NOMO-1 treated with DMSO at 0.1 percent for 48 hours (cell line): ENCODE measurements around the gene CELA1.
A peak's percentile ranks its signal among the peaks of the same experiment; 100 is the strongest.

ENCODE experiments used
- DNase-seq: peaks from one replicate; lab custom pipeline; 2025; ENCODE audit not compliant: unreplicated experiment; lab: John Stamatoyannopoulos, UW

The CELA1 gene

DNA sequence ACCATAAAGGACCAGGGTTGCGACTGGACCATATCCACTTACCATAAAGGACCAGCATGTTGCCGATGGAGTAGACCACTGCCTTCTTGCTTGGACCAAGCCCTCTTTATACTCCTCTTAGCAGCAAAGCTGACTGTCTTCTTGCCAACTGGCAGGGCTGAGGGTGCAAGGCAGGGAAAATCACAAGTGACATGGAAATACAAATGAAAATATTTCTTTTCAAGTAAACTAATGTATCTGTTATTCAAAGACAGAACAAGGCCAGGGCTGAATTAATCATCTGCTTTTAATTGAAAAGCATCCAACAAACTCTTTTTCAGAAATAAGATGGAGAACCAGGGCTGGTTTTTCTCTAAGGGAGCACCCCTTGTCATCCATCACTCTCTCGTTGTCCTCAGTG, at the start of gene CELA1:
CELA1 (minus strand) TSS at position 99 of the 400 bp plus-strand sequence; CDS start at position 58, 41 bp downstream.
- DNase-seq: no peak

DNA sequence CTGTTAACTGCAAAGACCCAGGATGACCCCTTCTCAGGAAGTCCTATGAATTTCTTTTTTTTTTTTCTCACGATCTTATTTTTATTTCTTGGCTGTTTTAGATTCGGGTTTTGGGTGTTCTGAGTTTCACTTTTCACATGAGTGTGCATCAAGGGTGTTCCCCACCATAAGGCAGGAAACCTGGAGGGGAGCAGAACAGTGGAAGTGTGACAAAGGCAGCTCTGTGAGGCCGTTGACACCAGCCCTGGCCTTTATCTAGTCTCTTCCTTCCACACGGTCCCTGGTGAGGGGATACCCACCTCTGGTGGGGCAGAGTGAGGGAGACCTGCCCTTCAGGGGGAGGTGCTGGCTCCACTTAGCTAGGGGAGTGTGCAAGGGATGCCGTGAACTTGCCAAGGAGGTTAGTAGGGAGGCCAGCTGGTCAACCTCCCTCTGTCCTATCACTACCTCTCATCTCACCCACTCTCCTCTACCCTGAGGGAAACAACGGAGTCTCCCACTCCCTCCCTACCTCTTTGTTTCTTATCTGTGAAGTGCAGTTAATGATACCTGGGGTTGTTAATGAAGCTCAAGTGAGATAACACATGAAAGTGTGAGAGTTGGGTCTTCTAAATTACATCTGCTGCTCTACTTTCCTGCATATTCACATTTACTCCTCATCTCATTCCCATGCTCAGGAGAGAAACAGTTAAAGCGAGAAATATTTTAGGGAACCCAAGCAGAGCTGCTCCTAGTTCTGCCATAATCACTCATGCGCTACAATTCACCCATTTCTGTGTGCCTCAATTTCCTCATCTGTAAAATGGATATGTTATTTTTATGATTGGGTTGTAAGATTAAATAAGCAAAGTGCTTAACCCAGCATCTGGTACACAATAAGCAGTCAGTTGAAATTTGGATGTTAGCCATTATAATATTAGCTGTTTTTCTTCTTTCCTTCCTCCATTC, 49.1 kb upstream of the CELA1 start:
- no peak for DNase-seq

DNA sequence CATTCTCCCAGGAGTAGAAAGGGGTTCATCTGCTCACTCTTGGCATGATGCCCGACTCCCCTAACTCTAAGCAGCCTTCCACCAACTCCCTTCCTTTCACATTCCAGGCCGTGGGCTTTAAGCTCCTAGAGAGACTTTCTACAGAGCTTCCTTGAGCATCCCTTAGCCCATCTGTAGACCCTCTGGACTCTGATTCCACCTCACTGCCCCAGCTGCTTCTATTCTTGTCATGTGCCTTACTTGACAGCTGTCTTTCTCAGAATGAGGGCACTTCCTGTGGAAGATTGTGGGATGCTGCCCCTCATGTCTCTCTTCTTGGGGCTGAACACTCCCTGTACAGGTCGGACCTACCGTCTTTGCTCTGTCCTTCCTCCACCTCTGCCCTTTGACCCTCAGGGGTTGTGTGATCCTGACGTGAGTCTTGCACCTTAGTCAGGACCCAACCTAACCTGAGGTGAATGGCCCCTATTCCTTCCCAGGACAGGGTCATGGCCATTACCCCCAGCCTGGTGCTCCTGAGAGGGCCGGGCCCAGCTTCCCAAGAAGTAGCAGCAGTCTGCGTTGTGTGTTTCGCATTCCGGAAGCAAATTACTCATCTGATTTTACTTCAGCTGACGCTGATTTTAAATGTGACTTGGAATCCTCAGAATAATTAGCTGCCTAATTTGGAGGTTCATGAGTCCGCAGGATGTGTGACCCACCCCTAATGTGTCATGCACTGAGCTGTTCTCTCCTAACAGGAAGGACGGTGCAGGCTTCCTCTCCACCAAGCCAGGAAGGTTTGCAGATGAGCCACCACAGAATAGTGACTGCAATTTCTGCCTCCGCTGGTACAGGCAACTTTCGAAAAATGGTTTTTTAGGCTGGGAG, 47.4 kb upstream of the CELA1 start:
- DNase-seq: peak; percentile 77

DNA sequence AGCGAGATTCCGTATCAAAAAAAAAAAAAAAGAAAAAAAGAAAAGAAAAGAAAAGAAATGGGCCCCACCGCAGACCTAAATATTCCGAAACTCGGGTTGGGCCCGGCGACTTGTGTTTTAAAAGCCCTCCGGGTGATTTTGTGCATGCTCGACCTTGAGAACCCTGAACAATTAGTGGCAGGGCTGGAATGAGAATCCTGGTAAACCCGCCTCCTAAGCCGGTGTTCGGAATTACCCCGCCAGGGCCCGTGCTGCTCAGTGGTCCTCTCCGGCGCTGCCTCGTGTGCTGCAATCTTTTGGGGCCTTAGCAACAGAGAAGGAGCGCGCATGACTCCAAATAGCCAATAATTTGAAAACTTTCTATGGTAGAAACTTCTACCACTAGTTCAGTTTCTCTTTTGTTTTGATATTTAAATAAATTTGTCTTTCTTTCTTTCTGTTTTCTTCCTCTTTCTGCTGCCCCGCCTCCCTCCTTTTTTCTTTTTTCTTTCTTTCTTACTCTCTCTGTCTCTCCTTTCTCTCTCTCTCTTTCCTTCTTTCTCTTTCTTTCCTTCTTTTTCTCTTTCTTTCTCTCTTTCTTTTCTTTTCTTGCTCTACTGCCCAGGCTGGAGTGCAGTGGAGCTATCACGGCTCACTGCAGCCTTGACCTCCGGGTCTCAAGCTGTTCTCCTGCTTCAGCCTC, 46.2 kb upstream of the CELA1 start:
- peak; percentile 28 for DNase-seq

DNA sequence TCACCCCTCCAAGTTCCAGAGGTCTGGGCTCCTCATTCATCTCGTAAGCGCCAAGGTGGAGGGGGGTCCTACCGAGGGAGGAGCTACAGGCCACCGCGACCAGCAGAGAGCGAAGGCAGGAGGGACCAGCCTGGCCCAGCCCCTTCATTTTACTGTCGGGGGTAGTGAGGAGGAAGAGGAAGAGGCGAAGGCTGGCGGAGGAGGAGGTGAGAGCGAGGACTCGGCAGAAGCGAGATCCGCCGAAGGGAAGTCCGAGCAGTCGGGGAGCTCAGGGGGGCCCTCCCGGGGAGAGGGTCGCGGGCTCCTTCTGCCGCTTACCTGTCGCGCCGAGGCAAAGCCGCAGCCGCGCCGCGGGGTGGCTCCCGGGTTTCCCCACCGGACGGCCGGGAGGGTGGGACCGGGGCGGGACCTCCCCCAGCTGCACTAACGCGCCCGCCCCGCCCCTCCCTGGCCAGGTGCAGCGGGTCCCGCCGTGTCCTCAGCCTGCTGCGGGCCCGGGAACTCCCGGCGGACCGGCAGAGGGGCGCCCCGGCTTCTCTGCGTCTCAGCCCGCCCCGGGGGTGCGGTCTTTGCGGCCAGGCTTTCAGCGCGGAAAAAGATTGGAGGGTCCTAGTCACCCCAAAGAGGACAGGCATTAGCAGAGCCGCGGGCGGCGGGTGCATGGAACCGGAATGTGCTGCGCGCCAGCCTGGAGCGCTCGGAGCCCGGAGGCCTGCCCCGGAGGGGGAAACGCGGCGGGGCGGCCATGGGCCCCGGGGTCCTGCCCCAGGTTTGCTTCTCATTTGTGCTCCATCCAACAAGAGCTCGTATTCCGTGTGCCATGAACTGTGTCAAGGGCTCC, 45.0 kb upstream of the CELA1 start, which contains the start of gene GALNT6:
GALNT6 (minus strand) TSS at position 124 of the 841 bp plus-strand sequence. CDS start 11,625 bp downstream, outside the sequence.
- peak; percentile 58 for DNase-seq

DNA sequence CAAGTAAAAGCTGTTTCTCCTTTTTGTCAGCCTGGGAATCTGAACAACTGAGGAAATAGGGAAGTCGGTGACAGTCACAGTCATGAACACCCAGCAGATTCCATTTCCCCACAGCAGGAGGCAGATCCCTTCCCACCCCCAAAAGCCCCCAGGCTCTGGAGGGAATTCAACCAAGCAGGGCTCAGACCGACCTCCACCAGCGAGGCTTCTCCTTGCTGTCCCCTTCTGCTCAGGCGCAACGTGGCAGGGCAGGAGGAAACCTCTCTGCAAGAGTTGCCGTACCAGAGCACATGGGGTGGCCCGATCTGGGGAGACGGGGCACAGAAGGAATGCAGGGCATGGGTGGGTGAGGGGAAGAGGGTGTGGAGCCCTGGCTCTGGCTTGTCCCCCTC, 44.4 kb upstream of the CELA1 start:
- peak; percentile 58 for DNase-seq

DNA sequence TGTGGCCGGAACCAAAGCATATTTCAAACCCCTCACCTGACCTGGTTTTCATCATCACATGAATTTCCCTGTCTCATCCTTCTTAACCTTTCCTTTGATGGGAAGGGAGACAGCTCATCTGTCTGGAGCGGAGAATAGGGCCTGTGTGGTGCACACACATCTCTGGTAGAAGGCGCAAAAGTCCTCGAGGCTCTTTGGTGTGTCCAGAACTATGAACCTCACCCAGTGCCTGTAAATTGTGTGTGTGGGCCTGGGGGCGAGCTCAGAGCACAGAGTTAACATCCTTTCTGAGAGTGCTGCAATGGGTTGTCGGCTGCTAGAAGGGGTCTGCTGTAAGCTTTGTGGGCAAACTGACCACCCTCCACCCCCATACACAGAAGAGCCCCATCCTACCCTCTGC, 44.0 kb upstream of the CELA1 start:
- DNase-seq: no peak

DNA sequence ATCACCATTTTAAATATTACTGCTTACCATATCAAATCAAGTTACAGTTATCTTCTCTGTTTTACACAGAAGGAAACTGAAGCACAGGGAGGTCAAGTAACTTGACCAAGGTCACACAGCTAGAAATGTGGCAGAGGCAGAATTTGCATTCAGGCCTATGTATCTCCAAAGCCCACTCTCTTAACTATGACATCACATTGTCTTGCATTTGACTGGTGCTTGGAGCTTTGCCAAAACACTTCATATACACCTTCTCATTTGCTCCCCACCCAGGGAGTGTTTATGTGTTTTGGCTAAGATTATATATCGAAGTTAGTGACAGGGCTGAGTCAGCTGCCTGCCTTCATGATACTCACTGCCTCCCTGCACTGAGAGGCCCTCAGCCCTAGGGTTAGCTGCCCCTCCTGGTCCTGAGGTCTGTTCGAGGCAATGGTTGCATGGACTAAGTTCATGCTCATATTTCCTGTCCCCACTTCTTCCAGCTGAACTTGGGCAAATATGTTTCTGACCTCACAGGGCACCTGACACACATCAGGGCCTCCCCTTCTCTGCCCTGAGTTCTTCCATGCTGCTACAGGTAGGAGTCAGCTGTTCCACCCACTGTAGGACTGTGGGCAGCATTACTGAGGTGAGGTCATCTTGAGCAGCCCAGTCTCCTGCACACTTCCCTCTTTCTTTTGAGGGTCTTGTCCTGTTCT, 43.0 kb upstream of the CELA1 start:
- no peak for DNase-seq

DNA sequence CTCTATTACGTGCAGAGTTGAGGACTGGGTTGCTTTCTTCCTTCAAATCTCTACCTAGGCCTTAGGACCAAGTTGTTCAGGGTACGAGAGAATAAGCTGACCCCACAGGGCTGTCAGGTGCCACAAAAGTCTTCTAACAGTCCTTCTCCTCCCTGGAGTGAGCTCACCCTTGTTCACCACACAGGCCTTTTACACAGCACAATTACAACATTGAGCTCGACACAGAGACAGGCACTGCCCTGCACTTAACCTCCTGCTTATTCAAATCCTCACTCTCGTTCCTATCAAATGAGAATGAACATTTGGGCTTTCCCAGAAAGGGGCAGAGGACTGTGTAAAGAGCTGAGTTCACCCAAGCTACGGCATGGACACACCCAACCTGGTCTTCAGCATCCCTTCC, 42.4 kb upstream of the CELA1 start:
- no peak for DNase-seq

DNA sequence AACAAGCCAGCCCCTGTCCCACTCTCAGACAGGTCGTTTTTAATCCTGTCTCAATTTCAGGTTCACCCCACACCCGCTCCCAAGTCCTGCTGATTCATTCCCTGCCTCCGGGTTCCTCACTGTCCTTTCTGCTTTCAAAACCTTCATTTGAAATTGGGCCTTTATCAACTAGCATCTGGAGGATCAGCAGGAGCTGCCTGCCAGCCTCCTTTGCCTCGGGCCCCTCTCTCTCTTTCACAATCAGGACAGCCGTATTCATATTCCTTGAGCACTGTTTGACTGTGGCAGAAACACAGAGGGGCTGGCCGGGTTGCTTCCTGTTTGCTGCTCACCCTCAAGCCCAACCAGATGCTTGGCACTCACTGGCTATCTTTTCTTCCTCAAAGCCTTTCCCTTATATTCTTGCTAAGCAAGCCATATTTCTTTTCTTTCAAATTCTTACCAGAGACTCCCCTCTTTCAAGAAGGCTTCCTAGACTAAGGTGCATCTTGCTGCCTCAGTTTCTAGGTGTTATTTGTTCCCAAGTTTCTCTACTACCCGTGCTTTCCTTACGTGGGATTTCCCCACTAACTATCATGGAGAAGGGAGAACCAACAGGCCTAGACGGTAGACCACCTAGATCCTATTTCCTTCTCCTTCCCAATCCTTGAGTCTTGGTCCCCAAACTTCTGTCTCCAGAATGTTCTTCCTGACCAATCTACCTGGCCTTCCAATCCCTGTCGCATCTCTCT, 41.8 kb upstream of the CELA1 start:
- DNase-seq: peak; percentile 75

DNA sequence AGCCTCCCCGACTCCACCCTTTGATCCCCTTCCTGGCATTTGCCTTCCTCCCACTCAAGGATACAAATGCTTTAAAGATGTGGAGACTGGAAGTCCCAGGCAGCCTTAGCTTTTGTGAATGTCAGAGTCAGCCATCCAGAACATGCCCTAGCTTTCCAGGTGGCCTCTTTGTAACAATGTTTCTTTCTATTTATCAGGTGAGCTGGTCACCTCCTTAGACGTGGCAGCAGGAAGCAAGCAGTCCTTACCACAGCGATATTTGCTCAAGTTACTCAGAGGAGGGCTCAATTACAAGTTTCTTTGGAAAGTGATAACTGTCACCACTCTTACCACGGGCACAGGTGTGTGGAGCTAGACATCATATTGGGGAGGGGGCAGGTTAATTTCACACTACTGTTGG, 39.9 kb upstream of the CELA1 start:
- DNase-seq: no peak

DNA sequence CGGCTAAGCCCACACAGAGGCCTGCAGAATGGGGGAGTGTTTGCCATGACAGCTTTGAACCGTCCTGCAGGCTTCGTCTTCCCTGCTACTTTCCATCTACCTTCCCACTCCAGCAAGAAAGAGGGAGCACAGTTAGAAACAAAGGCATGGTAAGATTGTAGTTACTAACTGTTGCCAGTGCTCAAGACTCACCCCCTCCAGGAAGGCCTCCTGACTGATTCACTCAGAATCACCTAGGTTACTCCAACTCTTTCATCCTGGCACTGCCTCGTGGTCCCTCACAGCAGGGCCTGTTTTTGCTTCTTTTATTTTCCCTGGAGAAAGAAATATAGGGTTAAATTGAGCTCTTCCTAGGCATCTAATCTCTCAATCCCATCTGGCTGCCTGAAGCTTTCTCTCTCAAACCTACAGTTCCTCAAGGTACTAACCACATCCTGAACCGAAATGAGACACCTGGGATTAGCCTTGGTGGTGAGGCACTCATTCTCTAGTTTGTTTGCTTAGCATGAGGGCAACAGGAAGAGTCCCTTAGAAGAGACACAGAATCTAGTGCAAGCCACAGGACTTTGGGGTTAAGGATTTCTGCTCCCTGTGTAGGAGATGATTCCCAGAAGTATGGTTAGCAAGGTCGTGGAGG, 36.9 kb upstream of the CELA1 start:
- DNase-seq: no peak

DNA sequence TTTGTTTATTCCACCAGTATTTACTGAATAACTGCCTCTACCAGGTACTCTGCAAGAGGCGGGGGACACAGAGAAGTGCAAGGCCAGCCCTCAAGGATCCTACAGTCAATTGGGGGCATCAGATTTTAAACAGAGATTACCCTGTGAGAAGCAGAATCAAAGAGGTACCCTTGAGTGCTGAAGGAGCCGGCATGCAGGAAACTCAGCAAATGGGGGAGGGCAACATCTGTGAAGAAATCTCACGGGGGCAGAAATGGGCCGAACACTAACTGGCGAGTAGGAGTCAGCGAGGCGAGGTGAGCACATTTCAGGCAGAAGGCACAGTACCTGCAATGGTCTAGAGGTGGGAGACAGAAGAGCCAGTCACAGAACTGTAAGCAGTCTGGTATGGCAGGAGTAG, 35.7 kb upstream of the CELA1 start:
- DNase-seq: no peak

DNA sequence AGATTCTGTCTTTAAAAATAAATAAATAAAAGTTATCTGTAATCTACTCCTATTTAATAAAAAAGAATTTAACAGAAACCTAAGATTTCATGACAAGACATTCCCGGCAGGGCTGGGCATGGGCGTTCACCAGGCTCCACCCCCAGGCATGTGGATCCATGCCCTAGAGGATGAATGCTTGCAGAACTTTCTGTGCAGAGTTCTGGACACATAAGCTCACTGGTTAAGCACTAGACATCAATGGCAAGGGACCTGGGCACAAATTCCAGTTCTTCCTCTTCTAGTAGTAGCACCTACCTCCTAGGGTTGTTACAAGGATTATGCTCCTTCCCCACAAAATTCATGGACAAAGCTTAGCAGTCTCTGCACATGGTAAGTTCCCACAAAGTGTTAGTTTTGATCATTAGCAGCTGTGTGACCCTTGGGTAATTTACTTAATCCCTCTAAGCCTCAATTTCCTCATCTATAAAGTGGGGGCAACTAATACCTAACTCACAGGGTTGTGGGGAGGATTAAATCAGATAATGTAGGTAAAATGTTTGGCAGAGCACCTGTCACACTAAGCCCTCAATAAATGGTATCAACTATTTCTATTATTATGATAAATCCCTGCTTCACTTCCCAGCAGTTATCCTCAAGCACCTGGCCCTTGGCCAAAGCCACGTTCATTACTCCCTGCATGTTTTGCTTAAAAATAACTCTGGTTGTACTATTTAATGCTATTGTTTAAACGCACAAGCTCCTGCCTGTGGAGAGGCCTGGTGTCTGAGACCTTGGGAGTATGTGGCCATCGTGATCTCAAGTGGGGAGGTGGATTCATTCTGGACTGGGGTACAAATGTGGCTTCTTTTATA, 35.0 kb upstream of the CELA1 start:
- no peak for DNase-seq

DNA sequence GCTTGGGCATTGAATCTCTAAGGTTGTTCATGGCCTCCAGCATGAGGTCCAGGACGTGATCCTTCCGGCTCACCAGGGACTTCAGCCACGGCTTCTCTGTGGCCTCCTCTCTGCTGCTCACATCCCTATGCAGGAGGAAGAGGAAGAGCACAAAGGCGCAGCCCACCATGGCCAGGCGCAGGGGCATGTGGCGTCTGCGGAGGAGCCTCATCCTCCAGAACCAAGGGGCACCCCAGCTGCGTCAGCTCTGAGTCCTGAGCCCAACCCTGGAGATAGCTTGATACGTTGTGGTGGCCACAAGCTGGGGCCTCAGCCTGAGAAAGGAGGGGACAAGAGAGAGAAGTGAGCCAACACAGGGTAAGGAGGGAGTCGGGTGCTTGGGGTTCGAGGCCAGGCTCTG, 33.1 kb upstream of the CELA1 start:
- no peak for DNase-seq

DNA sequence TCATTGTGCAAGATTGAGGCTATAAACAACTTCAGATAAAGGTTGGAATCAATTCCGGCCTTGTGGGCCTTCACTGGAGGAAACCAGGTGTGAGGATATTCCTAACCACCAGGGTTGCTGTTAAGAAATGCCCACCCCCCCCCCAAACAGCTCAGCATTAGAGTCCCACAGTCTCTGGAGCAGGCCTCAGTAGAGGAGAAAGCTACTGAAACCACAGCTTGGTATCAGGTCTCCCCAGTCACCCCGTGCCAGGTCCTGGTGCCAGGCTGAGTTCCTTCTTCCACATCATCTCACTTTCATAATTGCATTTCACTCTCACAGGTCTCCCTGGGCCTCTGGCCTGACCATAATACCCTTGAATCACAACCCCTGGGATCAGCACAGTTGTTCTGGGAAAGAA, 32.3 kb upstream of the CELA1 start:
- DNase-seq: no peak

DNA sequence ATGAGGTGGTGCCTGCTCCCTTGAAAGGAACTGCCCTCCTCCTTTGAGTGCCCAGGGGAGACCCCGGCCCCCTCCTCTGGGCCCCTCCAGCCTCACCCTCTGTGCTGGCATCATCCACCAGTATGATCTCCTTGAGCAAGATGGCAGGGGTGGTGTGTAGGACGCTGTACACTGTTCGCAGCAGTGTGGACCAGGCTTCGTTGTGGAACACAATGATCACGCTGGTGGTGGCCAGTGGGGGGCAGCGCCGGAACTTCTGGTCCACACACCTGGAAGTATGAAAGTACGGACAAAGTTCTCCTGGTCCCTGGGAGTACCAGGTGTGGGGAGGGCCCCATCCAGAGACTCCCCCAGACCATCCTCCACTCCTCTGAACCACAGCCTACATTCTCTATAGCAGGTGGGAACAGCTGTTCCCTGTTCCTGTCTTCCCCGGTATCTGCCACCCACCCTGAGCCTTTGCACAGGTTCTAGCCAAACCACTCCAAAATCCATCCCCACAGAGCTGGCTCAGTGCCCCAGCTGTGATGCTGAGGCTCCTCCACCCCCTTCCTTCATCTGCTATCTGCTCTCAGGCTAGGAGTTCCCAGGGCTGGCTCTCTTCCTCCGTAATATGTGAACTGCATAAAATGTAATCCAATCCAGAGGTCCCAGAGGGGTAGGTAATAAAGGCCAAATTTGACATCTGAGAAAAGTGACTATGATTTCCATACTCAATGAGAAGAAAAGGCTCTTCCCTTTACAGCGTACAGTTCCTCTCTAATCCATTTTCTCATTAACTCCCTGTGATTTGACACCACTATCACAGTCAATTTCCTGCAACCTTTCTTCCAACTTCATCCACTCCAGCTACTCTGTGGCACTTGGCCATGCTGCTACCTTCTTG, 30.9 kb upstream of the CELA1 start:
- no peak for DNase-seq
